GM21529 (cell line): Measurements from ENCODE around the gene TRIP4.
"Not testable (repeated sequence)": the region's sequence is repeated elsewhere in the genome, so short reads cannot be mapped to it uniquely, and the experiment has no call there.

Source experiments
- ATAC-seq: cut with Tn5 transposase; IDR thresholded peaks from one replicate; pipeline ENCODE4 v1.9.1; 2021; ENCODE audit not compliant: unreplicated experiment

Gene TRIP4

DNA sequence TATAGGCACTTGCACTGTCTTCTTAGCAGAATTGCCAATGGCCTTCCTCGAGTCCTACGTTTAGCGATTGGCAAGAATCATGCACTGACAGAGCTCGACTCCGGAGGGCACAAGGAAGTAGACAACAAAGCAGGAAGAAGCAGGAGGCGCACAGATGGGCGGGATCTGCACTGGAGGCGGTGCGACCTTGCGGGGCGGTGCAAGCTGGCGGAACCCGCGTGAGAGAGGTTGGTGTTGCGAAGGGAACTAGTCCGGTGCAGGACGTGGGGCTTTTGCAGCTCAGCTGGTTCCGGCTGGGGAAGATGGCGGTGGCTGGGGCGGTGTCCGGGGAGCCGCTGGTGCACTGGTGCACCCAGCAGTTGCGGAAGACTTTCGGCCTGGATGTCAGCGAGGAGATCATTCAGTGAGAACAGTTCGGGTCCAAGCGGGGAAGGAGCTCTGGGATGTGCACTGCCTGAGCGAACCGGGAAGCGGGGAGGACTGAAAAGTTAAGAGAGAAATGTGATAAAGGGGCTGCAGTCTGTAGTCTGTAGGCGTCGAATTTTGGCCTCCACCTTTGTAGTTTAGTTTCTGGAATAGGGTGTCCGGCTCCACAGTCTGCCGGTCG lies at the start of gene TRIP4:
TRIP4 (plus strand) TSS at position 275 of the 607 bp plus-strand sequence; CDS start at position 303, 28 bp downstream.
- peak; percentile 98 for ATAC-seq

DNA sequence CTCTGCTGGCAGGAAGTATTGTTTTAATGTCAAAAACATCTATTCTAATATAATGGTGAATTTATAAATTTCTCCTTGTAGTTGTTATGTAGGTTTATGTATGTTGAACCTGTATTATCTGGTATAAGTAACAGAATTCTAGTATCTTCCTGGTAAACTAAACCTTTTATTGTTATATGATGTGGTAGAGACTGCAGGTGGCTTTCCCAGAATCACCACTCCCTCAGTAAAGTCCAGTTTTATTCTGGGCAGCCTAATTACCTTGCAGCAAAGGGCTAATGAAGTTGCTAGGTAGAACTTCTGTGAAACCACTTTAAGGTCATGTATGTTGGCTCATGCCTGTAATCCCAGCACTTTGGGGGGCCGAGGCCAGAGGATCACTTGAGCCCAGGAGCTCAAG lies 47.3 kb upstream of the TRIP4 start:
- no peak for ATAC-seq

DNA sequence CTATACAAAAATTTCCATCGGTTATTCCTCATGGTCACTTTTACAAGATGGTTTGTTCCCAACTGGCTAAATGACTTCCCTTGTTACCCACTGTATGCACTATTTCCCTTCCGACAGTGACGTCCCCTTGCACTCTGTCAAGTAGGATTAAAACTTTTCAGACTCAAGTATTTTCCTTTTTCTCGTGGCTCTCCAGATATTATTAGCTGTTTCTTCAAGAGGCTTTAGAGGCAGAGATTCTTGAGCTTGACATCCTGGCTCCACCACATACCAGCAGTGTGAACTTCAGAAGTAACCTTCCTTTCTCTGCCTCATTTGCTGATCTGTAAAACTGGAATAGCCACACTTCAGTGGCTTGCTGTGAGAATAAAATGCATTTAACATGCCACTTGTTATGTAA lies 45.7 kb upstream of the TRIP4 start:
- ATAC-seq = no peak

DNA sequence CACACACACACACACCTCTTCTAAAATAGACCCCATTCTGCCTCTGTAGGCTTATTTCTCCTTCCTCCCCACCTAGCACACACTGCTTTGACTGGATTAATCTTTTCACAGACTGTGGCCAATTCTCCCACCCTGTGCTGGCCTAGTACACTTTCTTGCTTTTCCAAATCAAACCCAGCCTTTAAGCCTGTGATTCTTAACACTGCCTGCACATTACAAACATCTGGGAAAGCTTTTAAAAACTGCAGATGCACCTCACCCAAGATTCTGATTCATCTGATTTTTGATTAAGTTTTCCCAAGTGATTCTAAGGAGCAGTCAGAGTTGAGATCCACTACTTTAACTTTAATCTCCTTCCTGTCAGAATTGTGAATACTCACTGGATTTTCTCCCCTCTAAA lies 44.4 kb upstream of the TRIP4 start:
- ATAC-seq = no peak

DNA sequence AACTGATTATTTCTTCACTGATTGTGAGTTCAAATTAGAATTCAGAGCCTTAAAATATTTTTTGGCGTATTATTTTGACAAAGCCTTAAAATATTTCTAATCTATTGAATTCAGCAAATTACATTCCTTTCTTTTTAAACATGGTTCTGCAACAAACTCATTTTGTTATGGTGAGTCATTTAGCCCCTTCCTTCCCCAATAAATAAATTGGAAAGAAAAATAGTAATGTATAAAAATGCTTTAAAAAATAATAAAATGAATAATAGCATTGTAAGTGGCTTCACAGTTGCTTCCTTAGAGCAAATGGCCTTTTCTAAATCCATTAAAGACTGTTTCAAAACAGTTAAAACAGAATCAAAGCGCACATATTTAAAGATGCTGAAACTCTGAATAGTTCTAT lies 43.8 kb upstream of the TRIP4 start:
- ATAC-seq = no peak

DNA sequence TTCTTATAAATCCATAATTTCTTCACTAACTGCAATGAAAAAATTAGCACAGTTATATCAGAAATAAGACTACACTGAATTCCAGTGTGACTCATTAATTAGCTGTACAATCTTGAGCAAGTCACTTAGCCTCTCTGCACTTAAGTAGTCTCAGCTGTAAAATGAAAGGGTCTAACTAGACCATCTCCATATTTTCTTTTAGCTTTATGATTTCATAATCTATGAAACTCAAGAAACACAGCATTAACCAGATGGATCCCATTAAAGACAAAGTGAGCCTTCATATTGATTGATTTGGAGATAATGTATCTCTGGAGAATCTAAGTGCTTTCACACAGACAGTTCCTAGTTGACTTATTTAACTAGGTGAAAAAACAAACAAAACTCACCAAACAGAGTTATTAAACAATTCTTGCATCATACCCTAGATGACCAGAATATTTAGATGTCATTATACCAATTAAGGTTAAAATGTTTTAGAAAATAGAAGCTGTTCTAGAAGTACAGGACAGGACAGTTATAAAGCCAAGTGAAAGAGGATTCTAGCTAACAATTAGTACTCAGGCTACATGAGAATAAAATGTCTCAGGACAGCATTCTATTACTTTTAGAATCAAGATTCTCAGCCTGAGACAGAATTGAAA lies 42.9 kb upstream of the TRIP4 start:
- no peak for ATAC-seq

DNA sequence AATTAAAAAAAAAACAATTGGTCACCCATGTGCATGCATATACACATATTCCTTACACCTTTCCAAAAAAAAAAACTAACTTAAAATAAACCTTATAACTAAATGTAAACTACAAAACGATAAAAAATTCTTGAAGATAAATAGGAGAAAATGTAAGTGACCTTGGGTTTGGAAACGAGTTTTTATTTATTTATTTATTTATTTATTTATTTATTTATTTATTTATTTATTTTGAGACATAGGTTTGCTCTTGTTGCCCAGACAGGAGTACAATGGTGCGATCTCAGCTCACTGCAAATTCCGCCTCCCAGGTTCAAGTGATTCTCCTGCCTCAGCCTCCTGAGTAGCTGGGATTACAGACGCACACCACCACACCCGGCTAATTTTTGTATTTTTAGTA lies 41.4 kb upstream of the TRIP4 start:
- ATAC-seq = not testable (repeated sequence)

DNA sequence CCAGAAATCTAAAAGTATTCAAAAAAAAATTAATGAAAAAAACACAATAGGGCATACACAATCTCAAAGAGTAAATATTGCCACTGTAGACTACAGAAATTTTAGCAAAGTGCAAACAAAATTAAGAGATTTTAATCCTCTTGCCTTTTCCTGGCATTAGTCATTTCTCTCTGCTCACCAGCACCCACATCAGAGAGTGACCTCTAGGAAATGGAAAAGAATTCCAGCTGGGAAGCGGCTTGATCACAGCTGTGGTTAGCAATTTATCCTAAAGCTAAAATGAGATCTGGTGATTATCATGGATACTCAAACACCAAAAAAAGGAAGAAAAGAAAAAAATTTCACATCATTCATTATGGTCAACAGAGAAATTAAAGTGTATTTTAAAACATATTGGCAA lies 39.2 kb upstream of the TRIP4 start:
- ATAC-seq = no peak

DNA sequence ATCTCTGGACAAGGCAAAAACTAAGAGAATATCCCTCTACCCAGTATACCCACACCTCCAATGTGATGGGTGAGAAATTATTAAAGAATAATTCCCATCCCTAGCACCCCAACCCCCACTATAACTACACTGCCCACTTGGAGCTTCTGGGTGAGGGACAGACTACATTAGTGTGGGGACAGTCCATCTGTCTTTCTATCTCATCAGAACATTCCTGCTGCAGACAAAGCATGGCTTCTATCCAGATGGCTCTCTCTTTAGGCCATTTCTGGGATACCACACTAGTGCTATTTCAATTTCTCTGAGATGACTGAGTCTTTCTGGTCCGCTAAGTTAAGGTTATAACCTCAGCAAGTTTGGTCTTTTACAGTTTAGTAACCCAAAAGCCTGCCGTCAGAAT lies 38.3 kb upstream of the TRIP4 start:
- no peak for ATAC-seq

DNA sequence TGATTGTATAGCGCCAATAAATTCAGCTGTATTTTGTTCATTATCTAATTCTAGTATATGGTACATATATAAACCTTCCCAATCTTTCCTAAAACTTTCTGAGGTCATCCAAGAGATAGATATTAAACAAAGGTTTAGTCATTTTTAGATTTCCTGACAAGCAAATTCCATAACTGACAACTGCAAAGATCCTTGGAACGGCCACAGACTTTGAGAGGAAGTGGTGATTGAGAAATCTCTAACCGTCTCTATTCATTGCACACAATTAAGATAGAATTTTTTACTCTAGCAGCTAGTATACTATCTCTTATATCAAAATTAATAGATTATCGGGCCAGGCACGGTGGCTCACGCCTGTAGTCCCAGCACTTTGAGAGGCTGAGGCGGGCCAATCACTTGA lies 36.4 kb upstream of the TRIP4 start:
- no peak for ATAC-seq

DNA sequence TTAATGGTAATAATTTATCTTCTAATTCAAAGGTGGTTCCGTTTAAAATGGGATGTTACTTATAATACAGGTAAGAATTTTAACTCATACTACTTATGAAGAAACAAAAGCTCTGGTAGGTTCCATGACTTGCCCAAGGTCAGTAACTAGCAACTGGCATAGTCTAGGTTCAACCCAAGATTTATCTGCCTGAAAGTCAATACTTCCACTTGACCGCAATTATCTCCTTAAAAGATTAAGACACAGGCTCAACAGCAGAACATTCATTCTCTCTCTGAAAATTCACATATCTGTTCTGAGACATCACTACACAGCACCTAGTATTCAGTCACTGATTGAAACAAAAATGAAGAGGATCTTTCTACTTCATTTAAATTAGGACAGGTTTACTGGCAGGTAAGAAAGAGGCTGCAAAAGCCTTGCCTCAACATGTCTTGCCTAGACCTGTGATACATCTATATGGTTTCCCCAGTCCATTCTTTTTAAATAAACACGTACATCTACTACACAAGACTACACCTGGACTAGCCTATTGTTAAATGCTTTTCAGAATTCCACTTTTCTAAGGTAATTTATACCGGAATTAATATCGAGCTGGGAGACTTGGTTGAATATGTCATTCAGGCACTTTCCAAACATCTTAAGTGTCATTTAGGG lies 32.8 kb upstream of the TRIP4 start:
- ATAC-seq = no peak

DNA sequence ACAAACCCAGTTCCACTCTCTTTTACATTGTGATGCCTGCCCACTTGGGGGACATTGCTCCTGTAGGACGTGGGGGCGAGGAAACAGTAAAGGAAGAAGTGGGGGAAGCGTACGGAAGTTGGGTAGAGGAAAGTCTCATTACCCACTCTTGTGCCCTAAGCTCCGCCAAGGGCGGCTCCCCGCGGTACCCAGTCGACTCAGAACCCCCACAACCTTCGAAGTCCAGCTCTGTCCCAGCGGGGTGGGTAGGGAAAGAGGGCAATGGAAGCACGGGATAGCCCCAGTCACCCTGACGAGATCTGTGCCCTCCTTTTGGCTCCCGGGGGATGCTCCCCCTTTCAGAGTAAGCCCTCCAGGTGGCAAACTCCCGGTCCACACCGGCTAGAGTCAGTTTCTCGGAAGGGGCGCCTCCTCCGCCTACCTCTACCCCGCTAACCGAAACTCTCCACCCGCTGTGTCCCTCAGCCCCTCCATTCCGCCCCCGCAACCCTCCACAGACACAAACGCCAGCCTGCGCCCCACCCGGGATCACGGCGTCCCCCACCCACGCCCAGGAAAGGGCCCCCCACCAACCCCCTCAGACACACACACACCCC lies 32.2 kb upstream of the TRIP4 start:
- ATAC-seq = peak; percentile 24

DNA sequence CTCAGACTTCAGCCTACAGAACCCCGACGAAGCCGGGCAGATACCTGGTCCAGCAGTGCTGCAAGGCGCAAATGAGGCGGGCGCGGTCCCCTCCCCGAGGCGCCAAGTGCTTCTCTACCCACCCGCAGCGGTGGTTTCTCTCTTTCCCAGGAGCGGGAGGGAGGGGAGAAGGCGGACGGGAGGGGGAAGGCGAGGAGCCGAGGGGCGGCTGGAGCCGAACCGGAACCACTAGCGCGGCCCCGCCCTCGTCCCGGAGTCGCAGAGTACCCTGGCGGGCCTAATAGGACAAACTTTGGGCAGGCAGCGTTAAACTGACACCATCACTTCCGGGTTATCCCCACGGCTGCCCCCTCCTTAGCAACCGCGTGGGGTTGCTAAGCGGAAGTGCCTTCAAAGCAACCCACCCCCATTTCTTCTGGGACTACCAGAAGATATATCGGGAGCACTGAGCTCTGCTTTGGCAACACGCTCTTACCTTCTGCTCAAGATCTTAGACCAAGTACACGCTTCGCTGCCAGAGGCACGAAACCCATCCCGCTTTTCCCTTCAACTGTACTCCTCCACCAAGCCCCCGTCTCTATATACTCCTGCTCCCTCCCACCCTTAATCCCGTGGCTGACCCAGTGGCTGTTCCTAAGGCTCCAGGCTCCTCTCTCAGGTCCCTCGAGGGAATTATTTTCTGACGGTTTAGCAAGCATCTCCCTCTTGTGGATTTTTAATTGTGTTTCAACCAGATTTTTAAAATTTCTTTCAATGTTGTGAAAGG lies 31.5 kb upstream of the TRIP4 start, which contains the start of gene CSNK1G1:
CSNK1G1 (minus strand) TSS at position 230 of the 766 bp plus-strand sequence. CDS start 55,674 bp downstream, outside the sequence.
- ATAC-seq = peak; percentile 98

DNA sequence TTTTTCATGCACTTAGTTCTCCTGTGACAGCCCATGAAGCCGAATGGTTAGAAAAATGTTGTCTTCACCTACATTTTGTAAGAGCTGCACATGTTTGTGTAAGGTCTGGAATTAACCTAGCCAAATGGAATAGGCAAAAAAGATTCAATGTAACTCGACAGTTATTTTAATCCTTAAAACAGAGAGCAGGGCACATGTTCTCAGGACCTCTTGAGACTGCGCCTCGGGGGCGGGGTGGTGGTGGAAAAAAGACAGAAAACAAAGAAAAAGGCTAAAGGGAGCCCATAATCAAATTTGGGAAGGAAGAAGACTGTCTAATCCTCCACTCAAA lies 31.0 kb upstream of the TRIP4 start:
- ATAC-seq = no peak

DNA sequence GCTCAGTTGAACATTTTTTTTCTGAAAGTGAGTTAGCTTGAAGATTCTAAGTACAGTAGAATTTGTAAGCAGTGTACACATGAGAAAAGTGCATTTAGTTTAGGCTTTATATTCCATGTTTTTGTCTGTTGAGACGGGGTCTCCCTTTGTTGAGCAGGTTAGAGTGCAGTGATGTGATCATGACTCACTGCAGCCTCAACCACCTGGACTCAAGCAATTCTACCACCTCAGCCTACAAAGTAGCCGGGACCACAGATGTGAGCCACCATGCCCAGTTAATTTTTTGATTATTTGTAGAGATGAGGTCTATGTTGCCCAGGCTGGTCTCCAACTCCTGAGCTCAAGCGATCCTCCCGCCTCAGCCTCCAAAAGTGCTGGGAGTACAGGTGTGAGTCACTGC lies 26.4 kb upstream of the TRIP4 start:
- no peak for ATAC-seq

DNA sequence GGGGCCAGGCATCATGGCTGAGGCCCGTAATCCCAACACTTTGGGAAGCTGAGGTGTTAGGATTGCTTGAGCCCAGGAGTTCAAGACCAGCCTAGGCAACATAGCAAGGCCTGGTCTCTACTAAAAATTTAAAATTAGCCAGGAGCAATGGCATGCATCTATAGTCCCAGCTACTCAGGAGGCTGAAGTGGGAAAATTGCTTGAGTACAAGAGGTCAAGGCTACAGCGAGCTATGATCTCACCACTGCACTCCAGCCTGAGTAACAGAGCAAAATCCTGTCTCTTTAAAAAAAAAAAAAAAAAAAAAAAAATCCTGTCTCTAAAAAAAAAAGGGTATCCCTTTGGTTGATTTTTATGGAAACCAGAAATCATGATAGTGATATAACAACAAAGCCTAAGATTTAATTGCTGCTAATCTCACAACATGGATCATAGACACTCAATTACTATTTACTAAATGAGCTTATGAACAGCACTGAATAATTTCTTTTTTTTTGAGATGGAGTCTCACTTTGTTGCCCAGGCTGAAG lies 18.5 kb upstream of the TRIP4 start:
- ATAC-seq = no peak

DNA sequence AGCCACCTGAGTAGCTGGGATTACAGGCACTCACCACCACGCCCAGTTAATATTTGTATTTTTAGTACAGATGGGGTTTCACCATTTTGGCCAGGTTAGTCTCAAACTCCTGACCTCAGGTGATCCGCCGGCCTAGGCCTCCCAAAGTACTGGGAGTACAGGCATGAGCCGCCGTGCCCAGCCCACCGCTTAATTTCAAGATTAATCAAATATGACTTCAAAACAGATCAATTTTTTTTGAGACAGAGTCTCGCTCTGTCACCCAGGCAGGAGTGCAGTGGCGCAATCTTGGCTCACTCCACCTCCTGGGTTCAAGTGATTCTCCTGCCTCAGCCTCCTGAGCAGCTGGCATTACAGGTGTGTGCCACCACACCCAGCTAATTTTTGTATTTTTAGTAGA lies 16.3 kb upstream of the TRIP4 start:
- ATAC-seq = not testable (repeated sequence)

DNA sequence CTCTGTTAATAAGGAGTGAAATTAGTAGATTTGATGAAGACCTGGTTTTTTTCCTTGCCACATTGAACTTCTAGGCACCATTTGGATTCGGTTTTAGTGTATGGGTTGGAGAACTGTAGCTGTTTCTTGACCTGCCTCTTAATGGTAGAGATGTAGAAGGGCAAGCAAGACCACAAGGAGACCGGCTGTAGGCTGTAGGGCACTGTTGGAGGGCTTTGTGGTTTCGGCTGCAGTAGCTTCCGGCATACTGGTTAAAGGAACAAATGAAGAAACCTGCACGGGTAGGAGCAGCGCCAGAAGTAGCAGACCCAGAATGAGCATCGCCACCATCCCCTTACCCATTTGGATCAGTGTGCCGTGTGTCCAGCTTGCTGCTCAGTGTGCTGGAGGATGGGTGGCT lies 14.3 kb upstream of the TRIP4 start:
- no peak for ATAC-seq

DNA sequence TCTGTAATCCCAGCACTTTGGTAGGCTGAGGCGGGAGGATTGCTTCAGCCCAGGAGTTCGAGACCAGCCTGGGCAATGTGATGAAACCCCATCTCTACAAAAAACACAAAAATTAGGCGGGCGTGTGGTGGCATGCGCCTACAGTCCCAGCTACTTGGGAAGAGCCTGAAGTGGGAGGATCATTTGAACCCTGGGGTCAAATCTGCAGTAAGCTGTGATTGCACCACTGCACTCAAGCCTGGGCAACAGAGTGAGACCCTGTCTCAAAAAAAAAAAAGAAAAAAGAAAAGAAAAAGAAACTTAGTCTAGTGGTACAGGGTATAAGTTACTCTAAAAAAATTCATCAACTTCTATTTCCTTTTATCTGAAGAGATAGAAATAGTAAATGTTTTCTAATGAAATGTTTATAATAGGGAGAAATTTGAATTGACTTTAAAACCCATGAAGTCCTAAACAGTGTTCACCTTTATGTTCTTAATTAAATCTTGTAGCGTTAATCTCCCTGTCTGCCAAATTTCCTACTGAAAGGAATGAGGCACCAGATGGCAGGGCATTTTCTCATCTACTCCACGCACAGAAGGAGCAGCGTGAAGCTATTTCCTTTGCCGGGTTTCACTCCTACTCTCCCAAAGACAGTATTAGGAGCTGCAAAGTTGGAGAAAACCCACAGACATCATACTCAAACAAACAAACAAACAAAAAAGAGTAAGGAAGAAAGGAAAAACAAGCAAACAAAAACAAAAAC lies 8.2 kb upstream of the TRIP4 start:
- ATAC-seq = no peak

DNA sequence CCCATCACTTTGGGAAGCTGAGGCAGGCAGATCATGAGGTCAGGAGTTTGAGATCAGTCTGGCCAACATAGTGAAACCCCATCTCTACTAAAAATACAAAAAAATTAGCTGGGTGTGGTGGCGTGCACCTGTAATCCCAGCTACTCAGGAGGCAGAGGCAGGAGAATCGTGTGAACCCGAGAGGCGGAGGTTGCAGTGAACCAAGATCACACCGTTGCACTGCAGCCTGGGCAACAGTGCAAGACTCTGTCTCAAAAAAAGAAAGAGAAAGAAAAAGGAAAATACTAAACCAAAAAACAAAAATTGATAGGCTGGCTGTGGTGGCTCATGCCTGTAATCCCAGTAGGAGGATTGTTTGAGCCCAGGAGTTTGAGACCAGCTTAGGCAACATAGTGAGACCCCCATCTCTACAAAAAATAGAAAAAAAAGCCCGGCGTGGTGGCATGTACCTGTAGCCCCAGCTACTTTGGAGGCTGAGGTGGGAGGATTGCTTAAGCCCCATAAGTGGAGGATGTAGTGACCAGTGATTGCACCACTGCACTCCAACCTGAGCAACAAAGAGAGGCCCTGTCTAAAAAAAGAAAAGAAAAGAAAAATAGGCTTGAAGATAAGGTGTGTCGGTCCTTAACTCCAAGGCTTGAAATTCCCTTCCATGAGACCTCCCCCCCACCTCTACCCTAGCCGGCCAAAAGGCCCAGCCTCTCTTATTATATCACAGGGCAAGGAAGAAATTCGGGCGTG lies 7.3 kb upstream of the TRIP4 start:
- not testable (repeated sequence) for ATAC-seq
